BJ (cell line): ENCODE measurements around the gene PRAMEF17. TPM values are rescaled to one million over a fixed set of nuclear protein-coding genes. Genes with fewer than 3 reads are reported as not detected.
"Not testable (repeated sequence)": the region's sequence is repeated elsewhere in the genome, so short reads cannot be mapped to it uniquely, and the experiment has no call there.

Source experiments
- CTCF ChIA-PET: fragments of 350-600 bp; formaldehyde crosslinking; extraction: SDS; loops from one replicate; lab custom pipeline; 2021; ENCODE audit warnings: antibody characterized with exemption, inconsistent platforms; lab: Yijun Ruan, JAX
- POLR2A ChIA-PET: fragments of 300-600 bp; sonication (Branson Sonifier 250); formaldehyde crosslinking; extraction: SDS; loops from one replicate; lab custom pipeline; 2021; ENCODE audit warnings: antibody characterized with exemption; lab: Charles Lee
- DNase-seq: peaks from one replicate; pipeline ENCODE4 v3.0.0-alpha.2; 2011; ENCODE audit warnings: low read depth
- H3K27me3 ChIP-seq: 2 replicates; pipeline ENCODE4 v1.6.0; 2011; ENCODE audit warnings: low read length; ENCODE audit not compliant: control insufficient read depth, insufficient read depth
- H3K36me3 ChIP-seq: 2 replicates; pipeline ENCODE4 v1.5.1; 2011; ENCODE audit warnings: low read length; ENCODE audit not compliant: control insufficient read depth, insufficient read depth
- H3K4me3 ChIP-seq: 2 replicates; pipeline ENCODE4 v1.5.1; 2011; ENCODE audit warnings: low read depth, mild to moderate bottlenecking, control low read depth, low read length
- polyA plus RNA-seq: library from polyadenylated mRNA; depleted of rRNA; stranded (reverse); fragments of >200 nt; gene quantifications from 2 replicates; pipeline ENCODE4 v1.2.3, GENCODE V29; 2011
- TF ChIP-seq, protein P1 (sequence below): IDR thresholded peaks from 2 replicates; pipeline ENCODE4 v1.5.1; 2011; ENCODE audit warnings: low read depth, mild to moderate bottlenecking, control low read depth, inconsistent platforms, low read length, moderate library complexity; ENCODE audit not compliant: insufficient read depth

The PRAMEF17 gene
- polyA plus RNA-seq, 1 experiment: not detected

DNA sequence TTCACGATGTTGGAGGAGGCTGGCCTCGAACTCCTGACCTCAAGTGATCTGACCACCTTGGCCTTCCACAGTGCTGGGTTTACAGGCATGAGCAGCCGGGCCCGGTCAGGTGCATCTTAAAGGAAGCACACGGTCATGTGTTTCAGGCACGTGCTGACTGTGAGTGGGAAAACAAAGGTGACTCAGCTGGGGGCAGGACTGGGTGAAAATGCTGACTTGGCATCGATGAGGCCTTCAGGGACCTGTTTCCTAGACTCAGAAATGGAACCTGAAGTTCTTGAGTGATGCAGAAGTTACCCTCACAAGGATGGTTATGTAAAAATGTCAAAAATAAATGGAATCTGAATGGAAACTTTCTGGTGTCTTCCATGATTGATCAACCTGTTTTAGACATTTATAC, 3.6 kb downstream of the PRAMEF17 start:
- H3K4me3 ChIP-seq, DNase-seq, CTCF ChIA-PET, H3K36me3 ChIP-seq, POLR2A ChIA-PET, H3K27me3 ChIP-seq: not testable (repeated sequence)

DNA sequence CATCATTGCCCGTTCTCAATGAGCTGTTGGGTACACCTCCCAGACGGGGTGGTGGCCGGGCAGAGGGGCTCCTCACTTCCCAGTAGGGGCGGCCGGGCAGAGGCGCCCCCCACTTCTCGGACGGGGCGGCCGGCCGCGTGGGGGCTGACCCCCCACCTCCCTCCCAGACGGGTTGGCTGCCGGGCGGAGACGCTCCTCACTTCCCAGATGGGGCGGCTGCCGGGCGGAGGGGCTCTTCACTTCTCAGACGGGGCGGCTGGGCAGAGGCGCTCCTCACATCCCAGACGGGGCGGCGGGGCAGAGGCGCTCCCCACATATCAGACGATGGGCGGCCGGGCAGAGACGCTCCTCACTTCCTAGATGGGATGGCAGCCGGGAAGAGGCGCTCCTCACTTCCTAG, 5.3 kb downstream of the PRAMEF17 start:
- POLR2A ChIA-PET, H3K27me3 ChIP-seq, DNase-seq, H3K4me3 ChIP-seq, CTCF ChIA-PET, H3K36me3 ChIP-seq: not testable (repeated sequence)

DNA sequence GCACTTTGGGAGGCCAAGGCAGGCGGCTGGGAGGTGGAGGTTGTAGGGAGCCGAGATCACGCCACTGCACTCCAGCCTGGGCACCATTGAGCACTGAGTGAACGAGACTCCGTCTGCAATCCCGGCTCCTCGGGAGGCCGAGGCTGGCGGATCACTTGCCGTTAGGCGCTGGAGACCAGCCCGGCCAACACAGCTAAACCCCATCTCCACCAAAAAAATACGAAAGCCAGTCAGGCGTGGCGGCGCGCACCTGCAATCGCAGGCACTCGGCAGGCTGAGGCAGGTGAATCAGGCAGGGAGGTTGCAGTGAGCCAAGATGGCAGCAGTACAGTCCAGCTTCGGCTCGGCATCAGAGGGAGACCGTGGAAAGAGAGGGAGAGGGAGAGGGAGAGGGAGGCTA, 5.9 kb downstream of the PRAMEF17 start:
- H3K36me3 ChIP-seq, POLR2A ChIA-PET, H3K4me3 ChIP-seq, DNase-seq, H3K27me3 ChIP-seq, CTCF ChIA-PET: not testable (repeated sequence)

DNA sequence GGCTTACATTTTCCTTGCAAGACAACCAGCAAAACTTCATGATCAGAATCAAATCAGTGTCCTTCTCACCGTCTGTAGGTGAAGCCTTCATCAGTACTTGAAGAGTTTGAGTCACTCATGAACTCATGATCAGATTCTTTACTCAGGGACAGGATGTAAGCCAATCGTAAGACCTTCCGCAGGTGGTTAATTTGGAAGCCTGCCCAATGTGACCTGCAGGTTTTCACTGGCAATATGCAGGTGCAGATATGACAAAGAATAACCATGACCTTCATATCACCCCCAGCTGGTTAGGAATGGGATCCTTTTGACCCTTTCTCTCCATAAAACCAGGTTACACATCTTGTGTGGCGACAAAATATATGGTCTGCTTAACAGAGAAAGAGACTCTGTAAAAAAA, 18.4 kb downstream of the PRAMEF17 start:
- no peak for DNase-seq
- TF ChIP-seq, protein P1, sequence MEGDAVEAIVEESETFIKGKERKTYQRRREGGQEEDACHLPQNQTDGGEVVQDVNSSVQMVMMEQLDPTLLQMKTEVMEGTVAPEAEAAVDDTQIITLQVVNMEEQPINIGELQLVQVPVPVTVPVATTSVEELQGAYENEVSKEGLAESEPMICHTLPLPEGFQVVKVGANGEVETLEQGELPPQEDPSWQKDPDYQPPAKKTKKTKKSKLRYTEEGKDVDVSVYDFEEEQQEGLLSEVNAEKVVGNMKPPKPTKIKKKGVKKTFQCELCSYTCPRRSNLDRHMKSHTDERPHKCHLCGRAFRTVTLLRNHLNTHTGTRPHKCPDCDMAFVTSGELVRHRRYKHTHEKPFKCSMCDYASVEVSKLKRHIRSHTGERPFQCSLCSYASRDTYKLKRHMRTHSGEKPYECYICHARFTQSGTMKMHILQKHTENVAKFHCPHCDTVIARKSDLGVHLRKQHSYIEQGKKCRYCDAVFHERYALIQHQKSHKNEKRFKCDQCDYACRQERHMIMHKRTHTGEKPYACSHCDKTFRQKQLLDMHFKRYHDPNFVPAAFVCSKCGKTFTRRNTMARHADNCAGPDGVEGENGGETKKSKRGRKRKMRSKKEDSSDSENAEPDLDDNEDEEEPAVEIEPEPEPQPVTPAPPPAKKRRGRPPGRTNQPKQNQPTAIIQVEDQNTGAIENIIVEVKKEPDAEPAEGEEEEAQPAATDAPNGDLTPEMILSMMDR: no peak
- CTCF ChIA-PET: no interaction called here
- H3K27me3 ChIP-seq: no peaks in the 10 kb centered on the region
- H3K4me3 ChIP-seq: no peak overlapping the region
- H3K36me3 ChIP-seq: no peaks in the 10 kb centered on the region
- POLR2A ChIA-PET: no interaction called here

DNA sequence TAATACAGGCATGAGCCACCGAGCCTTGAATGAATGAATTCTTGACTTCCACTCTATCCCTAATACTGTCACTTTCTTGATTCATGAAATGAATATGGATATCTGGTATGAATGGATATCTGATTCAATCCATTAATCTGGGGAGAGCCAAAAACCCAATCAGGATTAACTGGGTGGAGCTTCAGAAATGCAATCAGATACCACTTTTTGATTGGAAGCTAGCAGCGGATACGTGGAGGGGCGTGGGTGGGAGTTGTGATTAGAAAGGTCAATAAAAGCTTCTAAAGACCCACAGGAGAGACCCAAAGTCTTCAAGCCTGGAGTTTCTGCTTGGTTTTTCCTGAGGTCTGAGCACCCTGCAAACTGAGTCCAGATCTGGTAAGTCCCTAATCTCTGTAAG, 20.7 kb downstream of the PRAMEF17 start, which contains the start of gene PRAMEF20:
Gene PRAMEF20, plus strand, starts transcription at position 301 of the 400 bp plus-strand sequence. CDS start 5,905 bp downstream, outside the sequence.
- POLR2A ChIA-PET, H3K4me3 ChIP-seq, H3K27me3 ChIP-seq, DNase-seq, H3K36me3 ChIP-seq, CTCF ChIA-PET: not testable (repeated sequence)

DNA sequence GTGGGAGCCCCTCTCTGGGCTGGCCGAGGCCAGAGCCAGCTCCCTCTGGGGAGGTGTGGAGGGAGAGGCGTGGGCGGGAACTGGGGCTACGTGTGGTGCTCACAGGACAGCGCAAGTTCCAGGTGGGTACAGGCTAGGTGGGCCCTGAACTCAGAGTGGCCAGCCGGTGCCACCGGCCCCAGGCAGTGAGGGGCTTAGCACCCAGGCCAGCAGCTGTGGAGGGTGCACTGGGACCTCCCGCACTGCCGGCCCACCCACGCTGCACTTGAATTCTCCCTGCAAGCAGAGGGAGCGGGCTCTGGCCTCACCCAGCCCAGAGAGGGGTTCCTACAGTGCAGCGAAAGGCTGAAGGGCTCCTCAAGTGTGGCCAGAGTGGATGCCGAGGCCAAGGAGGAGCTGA, 41.1 kb downstream of the PRAMEF17 start:
- Histone ChIP-seq H3K36me3 (no peaks in the 10 kb centered on the region), H3K27me3 (no peaks in the 10 kb centered on the region), H3K4me3 (no peak overlapping the region)
- ChIA-PET CTCF (no interaction called here), POLR2A (no interaction called here)
- TF ChIP-seq, protein P1: no peak
- no peak for DNase-seq

DNA sequence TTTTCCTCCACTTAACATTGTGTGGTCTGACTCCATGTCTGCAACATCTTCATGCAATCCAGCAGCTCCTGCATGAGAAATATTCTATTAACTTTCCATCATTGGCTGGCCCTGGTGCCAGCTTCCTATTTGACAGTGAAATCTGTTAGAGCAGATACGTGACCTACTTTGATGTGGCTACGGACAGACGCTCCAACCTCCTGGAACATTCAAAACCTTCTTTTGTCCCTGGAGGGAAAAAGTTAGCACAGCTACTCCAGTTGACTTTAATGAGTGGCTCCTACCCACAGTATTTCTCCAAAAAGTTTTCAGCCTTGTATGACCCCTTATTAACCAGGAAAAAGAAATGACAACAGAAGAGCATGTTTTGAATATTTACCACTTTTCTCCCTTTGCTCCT, 42.8 kb downstream of the PRAMEF17 start:
- H3K4me3 ChIP-seq: no peak overlapping the region
- ChIA-PET CTCF (no interaction called here), POLR2A (no interaction called here)
- TF ChIP-seq, protein P1: no peak
- DNase-seq: no peak
- H3K36me3 ChIP-seq: no peaks in the 10 kb centered on the region
- H3K27me3 ChIP-seq: no peaks in the 10 kb centered on the region

DNA sequence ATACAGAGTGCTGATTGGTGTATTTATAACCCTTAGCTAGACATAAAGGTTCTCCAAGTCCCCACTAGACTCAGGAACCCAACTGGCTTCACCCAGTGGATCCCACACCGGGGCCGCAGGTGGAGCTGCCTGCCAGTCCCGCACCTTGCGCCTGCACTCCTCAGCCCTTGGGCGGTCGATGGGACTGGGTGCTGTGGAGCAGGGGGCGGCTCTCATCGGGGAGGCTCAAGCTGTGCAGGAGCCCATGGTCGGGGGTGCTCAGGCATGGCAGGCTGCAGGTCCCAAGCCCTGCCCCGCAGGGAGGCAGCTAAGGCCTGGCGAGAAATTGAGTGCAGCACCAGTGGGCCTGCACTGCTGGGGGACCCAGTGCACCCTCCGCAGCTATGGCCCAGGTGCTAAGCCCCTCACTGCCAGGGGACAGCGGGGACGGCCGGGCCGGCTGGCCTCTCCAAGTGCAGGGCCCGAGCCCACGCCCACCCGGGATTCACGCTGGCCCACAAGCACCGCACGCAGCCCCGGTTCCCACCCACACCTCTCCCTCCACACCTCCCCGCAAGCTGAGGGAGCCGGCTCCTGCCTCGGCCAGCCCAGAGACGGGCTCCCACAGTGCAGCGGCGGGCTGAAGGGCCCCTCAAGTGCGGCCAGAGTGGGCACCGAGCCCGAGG, 44.4 kb downstream of the PRAMEF17 start:
- H3K36me3 ChIP-seq, H3K4me3 ChIP-seq, POLR2A ChIA-PET, DNase-seq, H3K27me3 ChIP-seq, CTCF ChIA-PET: not testable (repeated sequence)
